Measurements from ENCODE around the gene VAV3. TPM values are rescaled to one million over a fixed set of nuclear protein-coding genes. Genes with fewer than 3 reads are reported as not detected.

Gene VAV3
- total RNA-seq, 1 experiment from 2014 or later, result not detected

GRCh38 chr1:107683683-107684082 is 281.3 kb downstream of the VAV3 start:
- no peak overlapping the region for H3K9ac ChIP-seq (ENCODE audit: low read length)

More at GRCh38 chr1:107683683-107684082, 281.3 kb downstream of the VAV3 start:
- H3K4me1 ChIP-seq (ENCODE audit: control insufficient read depth in 1 of 2, insufficient read depth in 2 of 2, low read length in 2 of 2), result no peaks in the 10 kb centered on the region
- no peak overlapping the region for H3K27ac ChIP-seq (ENCODE audit: low read depth, low read length)
- H4K20me1 ChIP-seq (ENCODE audit: insufficient read depth), result no peaks in the 10 kb centered on the region
- ChIA-PET CTCF (no interaction called here), POLR2A (no interaction called here), RAD21 (ENCODE audit: low non-redundant PET in 1 of 2, low total read pairs in 2 of 2, uncharacterized antibody in 2 of 2, unreplicated experiment in 2 of 2) (no interaction called here)
- no TSS peak for BruUV-seq (replicated peaks)
- no peaks in the 10 kb centered on the region; a peak in 1 of 4 replicates for H3K9me3 ChIP-seq (ENCODE audit: control insufficient read depth in 1 of 2, insufficient read depth in 1 of 2, low read depth in 1 of 2, low read length in 2 of 2)
- no peak overlapping the region for H2AFZ ChIP-seq (ENCODE audit: low read depth, low read length, poor library complexity, severe bottlenecking)
- DNase-seq (ENCODE audit: low read depth, low spot score), result no peak
- no peaks in the 10 kb centered on the region for H3K36me3 ChIP-seq (ENCODE audit: control insufficient read depth in 1 of 2, insufficient read depth in 2 of 2, low read length in 2 of 2)
- H3K9me2 ChIP-seq (ENCODE audit: insufficient read depth), result no peaks in the 10 kb centered on the region
- TF ChIP-seq POLR2AphosphoS5 (IDR thresholded peaks at IDR 0.05; ENCODE audit: low read depth, low read length) (no peak), RAD21 (IDR thresholded peaks at IDR 0.05; ENCODE audit: low read depth) (no peak), SRF (IDR thresholded peaks at IDR 0.05; ENCODE audit: low read depth) (no peak), TCF7L2 (IDR thresholded peaks at IDR 0.05; ENCODE audit: borderline replicate concordance, extremely low read depth, insufficient read depth, insufficient read length) (no peak), EGR1 (IDR thresholded peaks at IDR 0.05; ENCODE audit: low read depth) (no peak), YY1 (IDR thresholded peaks at IDR 0.05; ENCODE audit: extremely low read depth, insufficient replicate concordance, low read depth, low read length) (no peak), JUND (IDR thresholded peaks at IDR 0.05) (no peak), CEBPB (IDR thresholded peaks at IDR 0.05; ENCODE audit: low read depth) (no peak), CTCF (IDR thresholded peaks at IDR 0.05 in 2 of 3, conservative IDR thresholded peaks at IDR 0.05 in 1 of 3; ENCODE audit: borderline replicate concordance in 1 of 3, insufficient read depth in 1 of 3, low read depth in 2 of 3, low read length in 2 of 3) (no peak), EZH2 (IDR thresholded peaks at IDR 0.05) (no peak), ZNF274 (IDR thresholded peaks at IDR 0.05; ENCODE audit: low read depth, low read length) (no peak), ZBTB33 (IDR thresholded peaks at IDR 0.05; ENCODE audit: extremely low read depth, insufficient replicate concordance, low read length) (no peak), FOSL1 (IDR thresholded peaks at IDR 0.05; ENCODE audit: low read depth) (no peak)
- no peaks in the 10 kb centered on the region for H3K79me2 ChIP-seq (ENCODE audit: insufficient read depth, low read length)
- intact Hi-C loops (cut with micrococcal nuclease), result no loop called here
- no peaks in the 10 kb centered on the region for H3K27me3 ChIP-seq (ENCODE audit: insufficient read depth, low read length)
- no peak for ATAC-seq
- no peak overlapping the region for H3K4me3 ChIP-seq (replicated peaks in 1 of 2; ENCODE audit: low read depth in 1 of 2, low read length in 2 of 2)
- no peak overlapping the region for H3K4me2 ChIP-seq (ENCODE audit: low read length)
